OCI-LY1 (cell line): Measurements from ENCODE around the gene TP53TG5.

Source experiments
- H2AFZ ChIP-seq: fragments of 200-600 bp; sonication (generic), shearing (Covaris generic); 2 replicates; pipeline ENCODE4 v1.6.0; 2014; ENCODE audit warnings: antibody characterized with exemption, mild to moderate bottlenecking, low read length
- H3F3A ChIP-seq: fragments of 200-600 bp; sonication (generic), shearing (Covaris generic); 2 replicates; pipeline ENCODE4 v1.6.0; 2014; ENCODE audit warnings: mild to moderate bottlenecking, antibody characterized with exemption, low read length, moderate library complexity; ENCODE audit not compliant: insufficient read depth
- H3K27ac ChIP-seq: fragments of 200-600 bp; sonication (generic); 2 replicates; pipeline ENCODE4 v1.5.1; 2014; ENCODE audit warnings: low read length, mixed run types, mild to moderate bottlenecking, low read depth; ENCODE audit not compliant: poor library complexity, severe bottlenecking
- H3K27me3 ChIP-seq: fragments of 200-600 bp; sonication (generic); 2 replicates; pipeline ENCODE4 v1.6.0; 2014; ENCODE audit warnings: antibody characterized with exemption, mild to moderate bottlenecking, low read length, moderate library complexity; ENCODE audit not compliant: insufficient read depth
- H3K36me3 ChIP-seq: fragments of 200-600 bp; sonication (generic); 2 replicates; pipeline ENCODE4 v1.6.1; 2014; ENCODE audit warnings: mild to moderate bottlenecking, antibody characterized with exemption, low read length, moderate library complexity, mixed read lengths; ENCODE audit not compliant: insufficient read depth
- H3K4me1 ChIP-seq: fragments of 200-600 bp; sonication (generic); 2 replicates; pipeline ENCODE4 v1.5.1; 2014; ENCODE audit warnings: mild to moderate bottlenecking, low read length, moderate library complexity; ENCODE audit not compliant: insufficient read depth, severe bottlenecking
- H3K4me2 ChIP-seq: fragments of 200-600 bp; sonication (generic), shearing (Covaris generic); 2 replicates; pipeline ENCODE4 v1.6.1; 2014; ENCODE audit warnings: low read length
- H3K4me3 ChIP-seq: fragments of 200-600 bp; sonication (generic); 2 replicates; pipeline ENCODE4 v1.5.1; 2014; ENCODE audit warnings: low read length, low read depth, mild to moderate bottlenecking, mixed read lengths; ENCODE audit not compliant: poor library complexity, severe bottlenecking
- H3K79me2 ChIP-seq: fragments of 200-600 bp; shearing (Covaris generic); 2 replicates; pipeline ENCODE4 v1.6.1; 2016; ENCODE audit warnings: mixed run types, low read length, mixed read lengths; ENCODE audit not compliant: insufficient read depth
- H3K9ac ChIP-seq: fragments of 200-600 bp; sonication (generic), shearing (Covaris generic); 2 replicates; pipeline ENCODE4 v1.6.1; 2014; ENCODE audit warnings: mild to moderate bottlenecking, low read length, mixed read lengths
- H3K9me2 ChIP-seq: fragments of 200-600 bp; sonication (generic), shearing (Covaris generic); 2 replicates; pipeline ENCODE4 v1.6.1; 2014; ENCODE audit warnings: low read depth, mild to moderate bottlenecking, low read length, mixed read lengths
- H3K9me3 ChIP-seq: fragments of 200-600 bp; shearing (Covaris generic); 2 replicates; pipeline ENCODE4 v1.6.1; 2014; ENCODE audit warnings: low read length, mixed read lengths
- H4K20me1 ChIP-seq: fragments of 200-600 bp; sonication (generic), shearing (Covaris generic); 2 replicates; pipeline ENCODE4 v1.6.0; 2016; ENCODE audit warnings: mild to moderate bottlenecking, low read length; ENCODE audit not compliant: insufficient read depth
- EZH2 ChIP-seq: fragments of 200-600 bp; sonication (generic), shearing (Covaris generic); IDR thresholded peaks from 2 replicates; pipeline ENCODE4 v1.8.0; 2017; ENCODE audit warnings: borderline replicate concordance, mixed run types, mild to moderate bottlenecking, antibody characterized with exemption, low read length, moderate library complexity, mixed read lengths
- TF ChIP-seq, protein P1 (sequence below): fragments of 200-600 bp; sonication (generic), shearing (Covaris generic); IDR thresholded peaks from 2 replicates; pipeline ENCODE4 v1.5.1; 2017; ENCODE audit warnings: mild to moderate bottlenecking, antibody characterized with exemption, low read length, moderate library complexity, mixed read lengths

Gene TP53TG5

DNA sequence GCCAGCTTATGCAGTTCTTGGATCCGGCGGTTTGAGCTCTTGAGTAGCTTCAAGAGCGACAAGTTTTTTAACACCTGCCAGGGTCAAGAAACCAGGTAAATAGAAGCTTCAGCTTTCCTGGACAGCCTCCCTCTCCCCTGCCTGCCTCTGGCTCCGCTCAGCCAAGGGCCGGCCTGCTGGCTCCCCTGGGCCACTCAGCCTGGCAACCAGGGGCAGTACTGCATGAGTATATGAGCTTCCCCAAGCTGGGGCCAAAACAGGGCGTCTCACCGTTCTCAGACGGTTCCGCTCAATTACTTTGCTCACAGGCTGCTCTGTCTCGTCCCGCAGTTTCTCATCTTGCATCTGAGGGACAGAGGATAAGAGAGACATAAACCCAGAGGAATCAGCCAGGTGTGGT, 856 bp downstream of the TP53TG5 start:
- Histone ChIP-seq H2AFZ (no peak overlapping the region), H3K36me3 (no peaks in the 10 kb centered on the region), H3K27me3 (no peaks in the 10 kb centered on the region), H3K9me3 (no peaks in the 10 kb centered on the region), H3K4me1 (peaks cover 7% of the 10 kb centered on the region), H3K79me2 (no peaks in the 10 kb centered on the region), H3K27ac (no peak overlapping the region), H3K4me2 (no peak overlapping the region), H4K20me1 (no peaks in the 10 kb centered on the region), H3K9ac (no peak overlapping the region), H3K9me2 (no peaks in the 10 kb centered on the region), H3F3A (no peaks in the 10 kb centered on the region), H3K4me3 (no peak overlapping the region)
- TF ChIP-seq, protein P1, sequence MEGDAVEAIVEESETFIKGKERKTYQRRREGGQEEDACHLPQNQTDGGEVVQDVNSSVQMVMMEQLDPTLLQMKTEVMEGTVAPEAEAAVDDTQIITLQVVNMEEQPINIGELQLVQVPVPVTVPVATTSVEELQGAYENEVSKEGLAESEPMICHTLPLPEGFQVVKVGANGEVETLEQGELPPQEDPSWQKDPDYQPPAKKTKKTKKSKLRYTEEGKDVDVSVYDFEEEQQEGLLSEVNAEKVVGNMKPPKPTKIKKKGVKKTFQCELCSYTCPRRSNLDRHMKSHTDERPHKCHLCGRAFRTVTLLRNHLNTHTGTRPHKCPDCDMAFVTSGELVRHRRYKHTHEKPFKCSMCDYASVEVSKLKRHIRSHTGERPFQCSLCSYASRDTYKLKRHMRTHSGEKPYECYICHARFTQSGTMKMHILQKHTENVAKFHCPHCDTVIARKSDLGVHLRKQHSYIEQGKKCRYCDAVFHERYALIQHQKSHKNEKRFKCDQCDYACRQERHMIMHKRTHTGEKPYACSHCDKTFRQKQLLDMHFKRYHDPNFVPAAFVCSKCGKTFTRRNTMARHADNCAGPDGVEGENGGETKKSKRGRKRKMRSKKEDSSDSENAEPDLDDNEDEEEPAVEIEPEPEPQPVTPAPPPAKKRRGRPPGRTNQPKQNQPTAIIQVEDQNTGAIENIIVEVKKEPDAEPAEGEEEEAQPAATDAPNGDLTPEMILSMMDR, result no peak
- TF ChIP-seq EZH2, result no peak

DNA sequence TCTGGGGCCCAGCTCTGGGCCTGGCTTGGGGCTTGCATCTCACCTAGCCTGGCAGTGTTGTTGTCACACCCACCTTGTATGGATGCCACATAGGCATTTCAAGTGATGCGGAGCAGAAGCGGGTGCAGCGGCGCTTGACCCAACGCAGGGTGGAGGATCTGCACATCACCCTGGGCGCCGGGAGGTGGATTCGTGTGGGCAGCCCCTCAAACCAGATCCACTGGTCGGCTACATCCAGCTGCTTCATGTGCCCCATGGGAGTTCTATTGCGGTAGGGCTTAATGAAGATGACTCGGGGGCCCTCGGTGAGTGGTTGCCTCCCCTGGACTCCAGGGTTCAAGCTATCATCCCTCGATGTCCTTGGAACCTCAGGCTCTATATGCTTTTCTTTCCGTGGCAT, 3.2 kb downstream of the TP53TG5 start:
- Histone ChIP-seq H3K4me3 (no peak overlapping the region), H3K4me1 (peaks cover 7% of the 10 kb centered on the region), H3K4me2 (no peak overlapping the region)

DNA sequence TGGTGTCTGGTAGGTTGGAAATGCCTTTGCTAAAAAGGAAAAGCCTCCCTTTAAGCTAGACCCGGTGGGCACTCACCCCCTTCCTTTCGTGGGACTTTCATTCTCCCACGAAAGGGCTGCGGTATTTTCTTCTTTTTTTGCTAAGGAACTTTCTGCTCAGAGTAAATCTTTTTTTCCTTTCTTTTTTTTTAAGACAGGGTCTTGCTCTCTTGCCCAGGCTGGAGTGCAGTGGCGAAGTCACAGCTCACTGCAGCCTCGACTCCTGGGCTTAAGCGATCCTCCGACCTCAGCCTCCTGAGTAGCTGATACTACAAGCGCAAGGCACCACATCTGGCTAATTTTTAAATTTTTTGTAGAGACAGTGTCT, 4.0 kb downstream of the TP53TG5 start:
- H3F3A ChIP-seq, result 0 out of 2 replicates have a peak, but pooled peaks cover 3% of the 10 kb centered on the region
- H3K27me3 ChIP-seq, result no peaks in the 10 kb centered on the region
- TF ChIP-seq, protein P1, result no peak
- no peak for TF ChIP-seq EZH2
- no peaks in the 10 kb centered on the region for H3K36me3 ChIP-seq
- no peak overlapping the region for H3K4me3 ChIP-seq
- H3K9me2 ChIP-seq, result no peaks in the 10 kb centered on the region
- H3K4me2 ChIP-seq, result no peak overlapping the region
- H4K20me1 ChIP-seq, result no peaks in the 10 kb centered on the region
- H3K9me3 ChIP-seq, result no peaks in the 10 kb centered on the region
- H3K27ac ChIP-seq, result no peak overlapping the region
- H3K9ac ChIP-seq, result no peak overlapping the region
- H2AFZ ChIP-seq, result no peak overlapping the region
- peaks cover 9% of the 10 kb centered on the region for H3K4me1 ChIP-seq
- no peaks in the 10 kb centered on the region for H3K79me2 ChIP-seq

More for the DNA sequence above, 3.2 kb downstream of the TP53TG5 start:
- Histone ChIP-seq H3K27ac (no peak overlapping the region), H3K9me2 (no peaks in the 10 kb centered on the region), H3K9ac (no peak overlapping the region), H2AFZ (no peak overlapping the region), H3K36me3 (no peaks in the 10 kb centered on the region), H3F3A (0 out of 2 replicates have a peak, but pooled peaks cover 3% of the 10 kb centered on the region), H3K27me3 (no peaks in the 10 kb centered on the region), H4K20me1 (no peaks in the 10 kb centered on the region), H3K9me3 (no peaks in the 10 kb centered on the region), H3K79me2 (no peaks in the 10 kb centered on the region)
- TF ChIP-seq EZH2, result no peak
- TF ChIP-seq, protein P1, result no peak
